Measurements from ENCODE around the gene HEPACAM2.

HEPACAM2 gene

GRCh38 chr7:93171606-93172226 is 54.6 kb downstream of the HEPACAM2 start:
- H3K36me3 ChIP-seq (ENCODE audit: control insufficient read depth, insufficient read depth, low read length): no peaks in the 10 kb centered on the region
- H3K27ac ChIP-seq (ENCODE audit: low read depth, low read length): no peak overlapping the region
- no peak overlapping the region for H3K9ac ChIP-seq (ENCODE audit: low read depth, low read length)
- H3K4me3 ChIP-seq (ENCODE audit: low read depth, low read length): no peak overlapping the region
- H3K4me1 ChIP-seq (ENCODE audit: control insufficient read depth, insufficient read depth, low read length): no peaks in the 10 kb centered on the region
- H3K9me3 ChIP-seq (ENCODE audit: control insufficient read depth, insufficient read depth, low read length): peaks cover 18% of the 10 kb centered on the region
- no peaks in the 10 kb centered on the region for H3K27me3 ChIP-seq (ENCODE audit: control insufficient read depth, insufficient read depth, low read length)

GRCh38 chr7:93165447-93165846 is 60.8 kb downstream of the HEPACAM2 start:
- H3K27ac ChIP-seq (ENCODE audit: low read depth, low read length): no peak overlapping the region
- H3K4me1 ChIP-seq (ENCODE audit: control insufficient read depth, insufficient read depth, low read length): no peaks in the 10 kb centered on the region
- no peaks in the 10 kb centered on the region for H3K27me3 ChIP-seq (ENCODE audit: control insufficient read depth, insufficient read depth, low read length)
- no peak overlapping the region for H3K9ac ChIP-seq (ENCODE audit: low read depth, low read length)
- H3K9me3 ChIP-seq (ENCODE audit: control insufficient read depth, insufficient read depth, low read length): peaks cover 6% of the 10 kb centered on the region; the same call in 1 of the 2 replicates
- no peaks in the 10 kb centered on the region for H3K36me3 ChIP-seq (ENCODE audit: control insufficient read depth, insufficient read depth, low read length)
- H3K4me3 ChIP-seq (ENCODE audit: low read depth, low read length): no peak overlapping the region

DNA sequence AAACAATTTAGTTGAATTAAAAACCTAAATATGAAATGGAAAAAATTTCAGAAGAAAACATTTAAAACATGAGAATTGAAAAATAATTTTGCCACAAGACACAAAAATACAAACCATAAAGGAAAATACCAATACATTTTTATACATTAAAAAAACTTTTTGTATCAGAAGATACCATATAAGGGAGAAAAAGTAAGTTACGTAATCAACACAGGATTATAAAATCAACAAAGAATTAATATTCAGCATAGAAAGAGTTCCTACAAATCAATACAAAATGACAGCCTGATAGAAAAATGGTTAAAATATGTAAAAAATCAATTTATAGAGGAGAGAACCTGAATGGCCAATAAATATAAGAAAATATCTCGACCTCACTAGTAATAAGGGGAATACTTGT is 61.5 kb downstream of the HEPACAM2 start:
- no peak overlapping the region for H3K9ac ChIP-seq (ENCODE audit: low read depth, low read length)
- no peaks in the 10 kb centered on the region for H3K36me3 ChIP-seq (ENCODE audit: control insufficient read depth, insufficient read depth, low read length)
- H3K9me3 ChIP-seq (ENCODE audit: control insufficient read depth, insufficient read depth, low read length): 0 out of 2 replicates have a peak, but pooled peaks cover 3% of the 10 kb centered on the region
- no peaks in the 10 kb centered on the region for H3K27me3 ChIP-seq (ENCODE audit: control insufficient read depth, insufficient read depth, low read length)
- H3K4me1 ChIP-seq (ENCODE audit: control insufficient read depth, insufficient read depth, low read length): no peaks in the 10 kb centered on the region
- no peak overlapping the region for H3K4me3 ChIP-seq (ENCODE audit: low read depth, low read length)
- H3K27ac ChIP-seq (ENCODE audit: low read depth, low read length): no peak overlapping the region

GRCh38 chr7:93161181-93161762 is 65.0 kb downstream of the HEPACAM2 start:
- Histone ChIP-seq H3K4me1 (ENCODE audit: control insufficient read depth, insufficient read depth, low read length) (no peaks in the 10 kb centered on the region), H3K9ac (ENCODE audit: low read depth, low read length) (no peak overlapping the region), H3K27me3 (ENCODE audit: control insufficient read depth, insufficient read depth, low read length) (no peaks in the 10 kb centered on the region), H3K4me3 (ENCODE audit: low read depth, low read length) (no peak overlapping the region), H3K9me3 (ENCODE audit: control insufficient read depth, insufficient read depth, low read length) (0 out of 2 replicates have a peak, but pooled peaks cover 3% of the 10 kb centered on the region), H3K27ac (ENCODE audit: low read depth, low read length) (no peak overlapping the region), H3K36me3 (ENCODE audit: control insufficient read depth, insufficient read depth, low read length) (no peaks in the 10 kb centered on the region)

DNA sequence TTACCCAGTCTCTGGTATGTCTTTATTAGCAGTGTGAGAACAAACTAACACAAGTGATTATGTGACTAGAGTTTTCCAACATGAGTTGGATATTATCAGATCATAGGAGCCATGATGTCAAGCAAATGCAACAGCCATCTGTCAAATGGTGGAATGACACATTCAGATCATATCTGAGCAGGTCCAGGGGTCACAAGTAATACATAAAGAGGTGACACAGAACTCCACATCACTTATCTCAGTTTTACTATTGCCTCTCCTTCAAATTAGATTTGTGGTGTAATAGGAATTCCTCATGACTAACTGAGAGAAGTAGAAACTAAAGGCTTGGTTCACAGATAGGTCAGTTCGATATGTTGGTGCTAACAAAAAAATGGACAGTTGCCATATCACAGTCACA is 65.9 kb downstream of the HEPACAM2 start:
- H3K9ac ChIP-seq (ENCODE audit: low read depth, low read length): no peak overlapping the region

GRCh38 chr7:93159490-93159889 is 66.8 kb downstream of the HEPACAM2 start:
- Histone ChIP-seq H3K36me3 (ENCODE audit: control insufficient read depth, insufficient read depth, low read length) (no peaks in the 10 kb centered on the region), H3K27me3 (ENCODE audit: control insufficient read depth, insufficient read depth, low read length) (no peaks in the 10 kb centered on the region), H3K9ac (ENCODE audit: low read depth, low read length) (no peak overlapping the region), H3K4me1 (ENCODE audit: control insufficient read depth, insufficient read depth, low read length) (no peaks in the 10 kb centered on the region), H3K27ac (ENCODE audit: low read depth, low read length) (no peak overlapping the region), H3K9me3 (ENCODE audit: control insufficient read depth, insufficient read depth, low read length) (0 out of 2 replicates have a peak, but pooled peaks cover 3% of the 10 kb centered on the region), H3K4me3 (ENCODE audit: low read depth, low read length) (no peak overlapping the region)

More for the DNA sequence above, 65.9 kb downstream of the HEPACAM2 start:
- Histone ChIP-seq H3K4me1 (ENCODE audit: control insufficient read depth, insufficient read depth, low read length) (no peaks in the 10 kb centered on the region), H3K27ac (ENCODE audit: low read depth, low read length) (no peak overlapping the region), H3K4me3 (ENCODE audit: low read depth, low read length) (no peak overlapping the region), H3K36me3 (ENCODE audit: control insufficient read depth, insufficient read depth, low read length) (no peaks in the 10 kb centered on the region), H3K9me3 (ENCODE audit: control insufficient read depth, insufficient read depth, low read length) (0 out of 2 replicates have a peak, but pooled peaks cover 3% of the 10 kb centered on the region), H3K27me3 (ENCODE audit: control insufficient read depth, insufficient read depth, low read length) (no peaks in the 10 kb centered on the region)

DNA sequence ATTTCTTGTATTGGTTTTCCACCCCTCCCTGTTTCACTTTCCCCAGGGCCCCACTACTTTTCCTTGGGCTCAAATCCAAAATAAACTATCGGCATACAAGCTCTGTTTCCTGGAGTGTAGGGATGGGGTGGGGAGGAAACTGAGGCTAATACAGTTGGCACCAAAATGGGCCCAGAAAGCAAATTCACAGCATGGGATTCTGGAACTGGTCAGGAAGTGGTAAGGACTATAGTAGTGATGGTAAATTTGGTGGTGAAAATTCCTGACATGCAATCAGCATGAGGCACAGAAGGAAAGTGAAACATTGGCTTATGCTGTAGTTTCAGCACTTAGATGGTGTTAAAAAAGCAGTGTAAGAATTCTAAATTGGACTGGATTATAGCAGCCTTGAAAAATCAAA is 69.4 kb downstream of the HEPACAM2 start:
- no peaks in the 10 kb centered on the region for H3K9me3 ChIP-seq (ENCODE audit: control insufficient read depth, insufficient read depth, low read length)
- H3K4me3 ChIP-seq (ENCODE audit: low read depth, low read length): no peak overlapping the region
- no peaks in the 10 kb centered on the region for H3K36me3 ChIP-seq (ENCODE audit: control insufficient read depth, insufficient read depth, low read length)
- no peaks in the 10 kb centered on the region for H3K27me3 ChIP-seq (ENCODE audit: control insufficient read depth, insufficient read depth, low read length)
- H3K27ac ChIP-seq (ENCODE audit: low read depth, low read length): no peak overlapping the region
- no peak overlapping the region for H3K9ac ChIP-seq (ENCODE audit: low read depth, low read length)
- no peaks in the 10 kb centered on the region for H3K4me1 ChIP-seq (ENCODE audit: control insufficient read depth, insufficient read depth, low read length)

DNA sequence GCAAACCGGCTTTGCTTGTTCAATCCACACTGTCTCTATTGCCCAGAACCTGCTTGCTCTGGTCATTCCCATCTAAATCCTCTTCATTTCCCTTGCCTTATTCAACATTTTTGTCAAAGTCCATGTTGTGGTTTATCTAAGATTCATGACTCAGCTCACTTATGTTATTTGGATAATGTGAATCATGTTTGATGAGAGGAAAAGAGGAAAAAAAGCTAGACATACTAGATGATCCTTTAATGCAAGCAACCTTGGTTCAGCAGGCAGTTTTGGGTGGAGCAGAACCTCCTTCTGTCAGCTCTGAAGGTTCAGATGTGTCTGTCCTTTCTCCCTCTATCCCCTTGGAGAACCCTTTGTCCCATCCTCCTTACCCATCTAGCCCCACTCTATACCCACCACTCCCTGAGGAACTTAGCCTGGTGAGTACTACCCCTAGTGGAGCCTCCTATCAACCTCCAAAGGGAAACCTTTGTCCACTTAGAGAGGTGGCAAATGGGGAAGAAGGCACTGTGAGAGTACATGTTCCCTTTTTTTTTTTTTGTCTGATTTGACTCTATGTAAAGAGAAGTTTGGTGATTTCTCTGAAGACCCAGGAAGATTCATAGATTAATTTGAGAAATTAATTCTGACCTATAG is 76.0 kb downstream of the HEPACAM2 start:
- no peak overlapping the region for H3K9ac ChIP-seq (ENCODE audit: low read depth, low read length)
- H3K27me3 ChIP-seq (ENCODE audit: control insufficient read depth, insufficient read depth, low read length): no peaks in the 10 kb centered on the region; the same call in 1 of the 2 replicates
- H3K36me3 ChIP-seq (ENCODE audit: control insufficient read depth, insufficient read depth, low read length): no peaks in the 10 kb centered on the region
- H3K9me3 ChIP-seq (ENCODE audit: control insufficient read depth, insufficient read depth, low read length): no peaks in the 10 kb centered on the region
- H3K4me1 ChIP-seq (ENCODE audit: control insufficient read depth, insufficient read depth, low read length): peaks cover 6% of the 10 kb centered on the region
- no peak overlapping the region for H3K4me3 ChIP-seq (ENCODE audit: low read depth, low read length)
- H3K27ac ChIP-seq (ENCODE audit: low read depth, low read length): no peak overlapping the region

DNA sequence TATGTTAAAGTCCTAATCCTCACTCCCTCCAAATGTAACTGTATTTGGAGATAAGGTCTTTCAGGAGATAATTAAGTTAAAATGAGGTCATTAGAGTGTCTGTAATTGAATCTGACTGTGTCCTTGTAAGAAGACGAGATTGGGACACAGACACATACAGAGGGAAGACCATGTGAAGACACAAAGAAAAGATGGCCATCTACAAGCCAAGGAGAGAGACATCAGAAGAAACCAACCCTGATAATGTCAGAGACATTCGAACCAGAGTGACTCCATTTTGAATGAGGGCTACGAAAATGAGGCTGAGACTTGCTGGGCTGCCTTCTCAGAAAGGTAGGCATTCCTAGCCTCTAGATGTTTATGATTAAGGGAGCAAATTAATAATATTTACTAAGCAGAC is 77.5 kb downstream of the HEPACAM2 start:
- no peak overlapping the region for H3K9ac ChIP-seq (ENCODE audit: low read depth, low read length)
- no peaks in the 10 kb centered on the region for H3K9me3 ChIP-seq (ENCODE audit: control insufficient read depth, insufficient read depth, low read length)
- peaks cover 6% of the 10 kb centered on the region for H3K4me1 ChIP-seq (ENCODE audit: control insufficient read depth, insufficient read depth, low read length)
- no peaks in the 10 kb centered on the region for H3K36me3 ChIP-seq (ENCODE audit: control insufficient read depth, insufficient read depth, low read length)
- no peaks in the 10 kb centered on the region; the same call in 1 of the 2 replicates for H3K27me3 ChIP-seq (ENCODE audit: control insufficient read depth, insufficient read depth, low read length)
- no peak overlapping the region for H3K4me3 ChIP-seq (ENCODE audit: low read depth, low read length)
- no peak overlapping the region for H3K27ac ChIP-seq (ENCODE audit: low read depth, low read length)

DNA sequence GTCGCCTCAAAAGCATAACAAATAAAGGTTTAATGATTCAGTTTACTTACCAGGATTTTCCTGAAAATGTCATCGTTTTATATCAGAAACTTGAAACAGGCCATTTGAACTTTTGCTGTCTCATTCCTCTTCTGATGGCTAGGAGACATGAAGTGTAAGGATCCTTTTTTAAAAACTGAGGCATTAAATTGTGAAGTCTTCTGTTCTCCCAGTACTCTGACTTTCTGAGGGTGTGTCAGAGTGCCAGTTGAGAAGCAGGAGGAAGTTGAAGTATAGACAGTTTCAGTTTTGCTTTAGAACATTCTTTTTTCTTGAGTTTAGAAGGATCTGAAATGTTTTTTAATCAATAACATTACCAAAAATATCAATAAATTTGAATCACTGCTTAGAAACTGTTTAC is 78.1 kb downstream of the HEPACAM2 start, which contains the start of gene SAMD9L:
Gene SAMD9L, minus strand, starts transcription at position 242 of the 400 bp plus-strand sequence. CDS start 12,414 bp downstream, outside the sequence.
- no peak within 1 kb of the TSS for H3K9ac ChIP-seq (ENCODE audit: low read depth, low read length)
- H3K9me3 ChIP-seq (ENCODE audit: control insufficient read depth, insufficient read depth, low read length): no peaks in the 10 kb centered on the region
- H3K27ac ChIP-seq (ENCODE audit: low read depth, low read length): no peak within 1 kb of the TSS
- H3K27me3 ChIP-seq (ENCODE audit: control insufficient read depth, insufficient read depth, low read length): no peaks in the 10 kb centered on the region; the same call in 1 of the 2 replicates
- no peak within 1 kb of the TSS for H3K4me3 ChIP-seq (ENCODE audit: low read depth, low read length)
- no peaks in the 10 kb centered on the region for H3K36me3 ChIP-seq (ENCODE audit: control insufficient read depth, insufficient read depth, low read length)
- peaks cover 6% of the 10 kb centered on the region for H3K4me1 ChIP-seq (ENCODE audit: control insufficient read depth, insufficient read depth, low read length)

DNA sequence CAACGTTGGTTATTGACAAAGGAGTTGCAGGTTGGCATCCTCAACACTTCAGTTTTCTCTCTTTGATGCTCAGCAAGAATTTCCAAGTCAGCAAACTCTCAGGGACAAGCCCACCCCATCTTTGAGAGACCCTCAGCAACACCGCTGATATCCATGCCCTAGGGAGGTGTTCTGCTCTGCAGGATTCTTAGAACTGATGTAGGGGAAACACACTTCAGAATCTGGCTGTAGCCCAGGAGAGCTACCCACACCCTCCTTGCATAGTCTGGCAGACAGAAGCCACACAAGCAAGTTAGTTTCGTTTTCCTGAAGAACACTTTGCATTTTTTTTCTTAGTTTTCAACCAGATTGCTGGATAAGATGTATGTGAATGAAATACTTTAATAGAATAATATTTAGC is 78.9 kb downstream of the HEPACAM2 start:
- no peaks in the 10 kb centered on the region; the same call in 1 of the 2 replicates for H3K27me3 ChIP-seq (ENCODE audit: control insufficient read depth, insufficient read depth, low read length)
- no peaks in the 10 kb centered on the region for H3K9me3 ChIP-seq (ENCODE audit: control insufficient read depth, insufficient read depth, low read length)
- peaks cover 6% of the 10 kb centered on the region for H3K4me1 ChIP-seq (ENCODE audit: control insufficient read depth, insufficient read depth, low read length)
- no peak overlapping the region for H3K9ac ChIP-seq (ENCODE audit: low read depth, low read length)
- H3K36me3 ChIP-seq (ENCODE audit: control insufficient read depth, insufficient read depth, low read length): no peaks in the 10 kb centered on the region
- no peak overlapping the region for H3K4me3 ChIP-seq (ENCODE audit: low read depth, low read length)
- no peak overlapping the region for H3K27ac ChIP-seq (ENCODE audit: low read depth, low read length)

Measured in HUES48 (cell line).